Activated naive CD4-positive, alpha-beta T cell treated with anti-CD3 and anti-CD28 coated beads for 36 hours (primary cell): ENCODE measurements around the gene RAB9A. TPM values are rescaled to one million over a fixed set of nuclear protein-coding genes. Genes with fewer than 3 reads are reported as not detected.
"Not testable (repeated sequence)": the region's sequence is repeated elsewhere in the genome, so short reads cannot be mapped to it uniquely, and the experiment has no call there.

Source experiments
- CTCF ChIA-PET: fragments of 350-600 bp; sonication (Branson Sonifier 250); formaldehyde crosslinking; loops from one replicate; lab custom pipeline; 2021; ENCODE audit warnings: antibody characterized with exemption; lab: Charles Lee
- DNase-seq: peaks from one replicate; pipeline ENCODE4 v3.0.0-alpha.2; 2020
- H3K27ac Mint-ChIP-seq: one replicate; pipeline ENCODE4 v1.8.0; 2021; ENCODE audit warnings: mild to moderate bottlenecking, mixed read lengths
- H3K27me3 Mint-ChIP-seq: one replicate; pipeline ENCODE4 v1.8.0; 2021; ENCODE audit warnings: low read depth, mixed read lengths
- H3K36me3 Mint-ChIP-seq: one replicate; pipeline ENCODE4 v1.8.0; 2021; ENCODE audit warnings: low read depth, mixed read lengths
- H3K4me1 Mint-ChIP-seq: one replicate; pipeline ENCODE4 v1.8.0; 2021; ENCODE audit warnings: low read depth, mixed read lengths
- H3K4me3 Mint-ChIP-seq: one replicate; pipeline ENCODE4 v1.8.0; 2021; ENCODE audit warnings: mild to moderate bottlenecking, moderate library complexity, mixed read lengths
- H3K9me3 Mint-ChIP-seq: one replicate; pipeline ENCODE4 v1.8.0; 2021; ENCODE audit warnings: mixed read lengths
- intact Hi-C: fragments of 100-400 bp; cut with micrococcal nuclease; formaldehyde crosslinking; loops from one replicate; pipeline ENCODE4 v1.15.1; 2023
- total RNA-seq, 2 experiments: library from RNA; stranded (reverse); gene quantifications; one replicate each; pipeline ENCODE4 v1.2.3, GENCODE V29; 2021

Gene RAB9A
- 10 to 100 TPM; 22.8 to 23.3 TPM for total RNA-seq

- Mint-ChIP-seq H3K27me3 (no peaks in the 10 kb centered on the region), H3K27ac (peak within 1 kb of the TSS; percentile 96), H3K36me3 (peaks cover 6% of the 10 kb centered on the region), H3K9me3 (no peaks in the 10 kb centered on the region), H3K4me3 (peak within 1 kb of the TSS; percentile 82), H3K4me1 (peaks cover 65% of the 10 kb centered on the region)
- DNase-seq = peak; percentile 83
- intact Hi-C loops = loop anchor here (1.0 to 5.0 kb wide), 8 partner anchors 20 to 1184 kb away; partner anchors contain the start of genes FANCB, MOSPD2, OFD1 and TCEANC
- CTCF ChIA-PET = interaction anchor here (1.8 to 2.0 kb wide), 2 partner anchors 20 to 46 kb away, joined by 5 to 8 read pairs; partner anchors contain the start of genes OFD1 and TRAPPC2
These were observed at the start of gene RAB9A for GRCh38 chrX:13688958-13689740. Gene RAB9A (plus strand): TSS chrX:13689128. CDS start chrX:13708747, 19,619 bp downstream.

DNA sequence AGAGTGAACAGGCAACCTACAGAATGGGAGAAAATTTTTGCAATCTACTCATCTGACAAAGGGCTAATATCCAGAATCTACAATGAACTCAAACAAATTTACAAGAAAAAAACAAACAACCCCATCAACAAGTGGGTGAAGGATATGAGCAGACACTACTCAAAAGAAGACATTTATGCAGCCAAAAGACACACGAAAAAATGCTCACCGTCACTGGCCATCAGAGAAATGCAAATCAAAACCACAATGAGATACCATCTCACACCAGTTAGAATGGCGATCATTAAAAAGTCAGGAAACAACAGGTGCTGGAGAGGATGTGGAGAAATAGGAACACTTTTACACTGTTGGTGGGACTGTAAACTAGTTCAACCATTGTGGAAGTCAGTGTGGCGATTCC lies 47.2 kb upstream of the RAB9A start:
- CTCF ChIA-PET, DNase-seq, H3K27me3 Mint-ChIP-seq, intact Hi-C loops, H3K9me3 Mint-ChIP-seq, H3K4me1 Mint-ChIP-seq, H3K4me3 Mint-ChIP-seq, H3K36me3 Mint-ChIP-seq, H3K27ac Mint-ChIP-seq: not testable (repeated sequence)

GRCh38 chrX:13645464-13646153 lies 43.3 kb upstream of the RAB9A start:
- Mint-ChIP-seq H3K4me3 (no peak overlapping the region), H3K27me3 (no peaks in the 10 kb centered on the region), H3K27ac (no peak overlapping the region), H3K4me1 (peaks cover 8% of the 10 kb centered on the region), H3K36me3 (no peaks in the 10 kb centered on the region), H3K9me3 (no peaks in the 10 kb centered on the region)
- DNase-seq = no peak
- CTCF ChIA-PET = interaction anchor here (0.6 to 3.4 kb wide), 11 partner anchors 10 to 158 kb away, joined by 3 to 43 read pairs (median 4); no protein-coding TSS in a partner anchor
- intact Hi-C loops = loop anchor here (1.0 to 2.0 kb wide), 4 partner anchors 139 to 699 kb away; no protein-coding TSS in a partner anchor

- intact Hi-C loops = loop anchor here (1.0 to 2.0 kb wide), 4 partner anchors 140 to 700 kb away; no protein-coding TSS in a partner anchor
- Mint-ChIP-seq H3K27me3 (no peaks in the 10 kb centered on the region), H3K36me3 (no peaks in the 10 kb centered on the region), H3K4me1 (peaks cover 12% of the 10 kb centered on the region), H3K9me3 (no peaks in the 10 kb centered on the region), H3K27ac (peak overlapping the region; percentile 18), H3K4me3 (no peak overlapping the region)
- CTCF ChIA-PET = interaction anchor here (0.9 to 3.4 kb wide), 12 partner anchors 9 to 158 kb away, joined by 3 to 43 read pairs (median 4); no protein-coding TSS in a partner anchor
- DNase-seq = peak; percentile 73
These were observed 42.8 kb upstream of the RAB9A start for GRCh38 chrX:13646154-13646549.

DNA sequence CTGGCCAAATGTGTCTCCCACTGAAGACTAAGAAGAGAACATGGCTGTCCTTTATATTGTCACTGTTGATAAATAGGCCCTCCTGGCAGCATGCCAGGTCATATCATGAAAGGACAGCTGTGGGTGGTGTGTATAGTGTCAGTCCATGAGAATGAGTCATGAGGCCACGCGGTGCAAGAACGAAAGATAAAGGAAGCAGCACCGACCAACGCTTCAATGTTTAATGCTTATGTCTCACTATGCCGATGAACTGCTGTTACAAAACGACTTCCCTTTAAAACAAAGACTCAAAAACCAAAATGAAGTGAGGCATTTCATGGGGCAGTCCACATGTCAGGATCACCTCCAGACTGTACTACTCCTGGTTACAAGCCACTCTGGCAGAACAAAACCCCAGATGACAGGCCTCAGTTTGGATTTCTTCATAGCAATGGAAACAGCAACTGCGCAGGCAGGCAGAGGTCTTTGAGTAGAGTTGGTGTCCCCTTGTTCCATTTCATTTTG lies 41.2 kb upstream of the RAB9A start:
- peak overlapping the region; percentile 46 for H3K27ac Mint-ChIP-seq
- no peaks in the 10 kb centered on the region for H3K36me3 Mint-ChIP-seq
- intact Hi-C loops = loop anchor here (2.0 kb wide), 1 partner anchor 555 kb away; no protein-coding TSS in a partner anchor
- peaks cover 17% of the 10 kb centered on the region for H3K4me1 Mint-ChIP-seq
- CTCF ChIA-PET = no interaction called here
- peak; percentile 57 for DNase-seq
- no peak overlapping the region for H3K4me3 Mint-ChIP-seq
- no peaks in the 10 kb centered on the region for H3K9me3 Mint-ChIP-seq
- H3K27me3 Mint-ChIP-seq = no peaks in the 10 kb centered on the region

GRCh38 chrX:13648336-13648735 lies 40.6 kb upstream of the RAB9A start:
- H3K4me1 Mint-ChIP-seq = peaks cover 17% of the 10 kb centered on the region
- intact Hi-C loops, H3K36me3 Mint-ChIP-seq, DNase-seq, H3K4me3 Mint-ChIP-seq, CTCF ChIA-PET, H3K27ac Mint-ChIP-seq, H3K27me3 Mint-ChIP-seq, H3K9me3 Mint-ChIP-seq: not testable (repeated sequence)

GRCh38 chrX:13649838-13650237 lies 39.1 kb upstream of the RAB9A start:
- DNase-seq = no peak
- no peaks in the 10 kb centered on the region for H3K27me3 Mint-ChIP-seq
- H3K36me3 Mint-ChIP-seq = no peaks in the 10 kb centered on the region
- intact Hi-C loops = loop anchor here (5.0 kb wide), 2 partner anchors 678 to 1222 kb away; partner anchors contain the start of genes FANCB and MOSPD2
- H3K4me3 Mint-ChIP-seq = no peak overlapping the region
- CTCF ChIA-PET = interaction anchor here (1.0 kb wide), 1 partner anchor 143 kb away, joined by 5 read pairs; no protein-coding TSS in a partner anchor
- H3K27ac Mint-ChIP-seq = no peak overlapping the region
- H3K9me3 Mint-ChIP-seq = no peaks in the 10 kb centered on the region
- H3K4me1 Mint-ChIP-seq = peaks cover 24% of the 10 kb centered on the region

GRCh38 chrX:13650318-13650717 lies 38.6 kb upstream of the RAB9A start:
- H3K27ac Mint-ChIP-seq = no peak overlapping the region
- intact Hi-C loops = loop anchor here (5.0 kb wide), 2 partner anchors 678 to 1222 kb away; partner anchors contain the start of genes FANCB and MOSPD2
- H3K36me3 Mint-ChIP-seq = no peaks in the 10 kb centered on the region
- CTCF ChIA-PET = interaction anchor here (1.0 kb wide), 1 partner anchor 143 kb away, joined by 5 read pairs; no protein-coding TSS in a partner anchor
- H3K4me1 Mint-ChIP-seq = peaks cover 29% of the 10 kb centered on the region
- no peak overlapping the region for H3K4me3 Mint-ChIP-seq
- DNase-seq = no peak
- no peaks in the 10 kb centered on the region for H3K27me3 Mint-ChIP-seq
- no peaks in the 10 kb centered on the region for H3K9me3 Mint-ChIP-seq

DNA sequence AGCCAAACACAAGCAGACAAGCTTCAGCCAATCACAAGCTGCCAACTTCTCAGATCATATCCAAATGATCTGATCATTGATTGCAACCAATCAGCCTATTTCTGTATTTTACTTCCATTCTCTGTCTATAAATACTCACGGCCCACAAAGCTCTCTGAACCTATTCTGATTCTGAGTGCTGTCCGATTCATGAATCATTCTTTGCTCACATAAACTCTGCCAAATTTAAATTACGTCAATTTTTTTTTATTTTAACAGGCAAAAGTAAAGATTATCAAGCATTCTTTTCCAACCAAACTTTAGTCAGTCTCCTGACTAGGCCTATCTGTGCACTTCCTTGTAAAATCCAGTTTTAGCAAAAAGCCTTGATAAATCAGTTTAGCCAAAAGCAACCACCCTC lies 37.8 kb upstream of the RAB9A start:
- no peaks in the 10 kb centered on the region for H3K27me3 Mint-ChIP-seq
- no peaks in the 10 kb centered on the region for H3K36me3 Mint-ChIP-seq
- peak overlapping the region; percentile 41 for H3K27ac Mint-ChIP-seq
- no peak overlapping the region for H3K4me3 Mint-ChIP-seq
- no peak for DNase-seq
- no peaks in the 10 kb centered on the region for H3K9me3 Mint-ChIP-seq
- intact Hi-C loops = loop anchor here (5.0 kb wide), 2 partner anchors 679 to 1221 kb away; partner anchors contain the start of genes FANCB and MOSPD2
- CTCF ChIA-PET = no interaction called here
- peaks cover 26% of the 10 kb centered on the region for H3K4me1 Mint-ChIP-seq

- intact Hi-C loops = loop anchor here (2.0 to 5.0 kb wide), 5 partner anchors 90 to 1220 kb away; partner anchors contain the start of genes FANCB and MOSPD2
- DNase-seq = no peak
- Mint-ChIP-seq H3K27me3 (no peaks in the 10 kb centered on the region), H3K4me1 (peaks cover 24% of the 10 kb centered on the region), H3K27ac (peak overlapping the region; percentile 93), H3K36me3 (peaks cover 2% of the 10 kb centered on the region), H3K4me3 (peak overlapping the region; percentile 88), H3K9me3 (no peaks in the 10 kb centered on the region)
- CTCF ChIA-PET = interaction anchor here (1.0 kb wide), 1 partner anchor 145 kb away, joined by 3 read pairs; no protein-coding TSS in a partner anchor
These were observed 36.6 kb upstream of the RAB9A start for GRCh38 chrX:13652287-13652793.

DNA sequence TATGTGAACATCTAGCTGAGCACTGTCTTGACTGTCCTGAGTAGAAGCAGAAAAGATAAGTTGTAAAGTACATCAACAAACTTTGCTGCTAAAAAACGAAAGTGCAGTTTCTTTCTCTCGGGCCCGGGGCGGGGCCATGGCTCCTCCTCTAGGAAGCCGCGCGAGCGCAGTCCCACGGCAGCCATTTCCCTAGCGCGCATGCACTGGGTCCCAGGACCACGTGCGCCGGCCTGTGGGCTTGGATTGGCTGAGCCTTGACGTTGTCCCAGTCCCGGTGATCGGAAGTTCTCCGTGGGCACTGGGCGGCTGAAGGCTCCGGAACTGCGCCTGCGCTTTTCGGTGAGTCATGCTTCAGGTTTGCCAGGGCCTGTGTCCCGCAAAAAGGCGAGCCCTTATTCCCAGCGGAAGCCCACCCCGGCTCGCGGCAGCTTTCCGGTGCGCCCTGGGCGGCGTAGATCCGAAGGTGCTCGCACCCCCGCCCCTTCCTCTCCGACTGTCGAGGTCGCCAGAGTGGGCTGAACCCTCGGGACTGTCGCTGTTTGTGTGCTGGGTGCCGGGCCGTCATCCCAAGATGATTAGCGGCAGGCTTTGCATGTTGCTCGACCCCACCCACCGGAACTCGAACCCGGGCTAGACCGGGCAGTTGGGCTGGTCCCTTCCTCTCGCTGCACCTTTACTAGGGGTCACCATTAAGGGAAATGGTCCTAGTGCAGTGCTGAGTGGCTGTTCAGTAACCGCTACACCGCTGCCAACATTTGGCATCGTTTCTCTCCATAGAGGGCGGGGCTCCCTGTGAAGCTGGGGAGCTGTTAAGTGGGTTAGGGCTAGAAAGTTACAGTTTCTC lies 35.9 kb upstream of the RAB9A start, which contains the start of gene TCEANC:
Gene TCEANC, plus strand, starts transcription at position 292 of the 844 bp plus-strand sequence. CDS start 9,368 bp downstream, outside the sequence.
- Mint-ChIP-seq H3K4me3 (peak within 1 kb of the TSS; percentile 88), H3K36me3 (peaks cover 2% of the 10 kb centered on the region), H3K27ac (peak within 1 kb of the TSS; percentile 93), H3K4me1 (peaks cover 24% of the 10 kb centered on the region), H3K27me3 (no peaks in the 10 kb centered on the region), H3K9me3 (no peaks in the 10 kb centered on the region)
- DNase-seq = peak; percentile 95
- intact Hi-C loops = loop anchor here (1.0 to 5.0 kb wide), 10 partner anchors 16 to 1219 kb away; partner anchors contain the start of genes FANCB, MOSPD2, OFD1 and TRAPPC2
- CTCF ChIA-PET = interaction anchor here (1.2 to 1.5 kb wide), 2 partner anchors 91 to 146 kb away, joined by 3 to 5 read pairs; no protein-coding TSS in a partner anchor
